Suppressor macrophage treated with lipopolysaccharide for 1 hour (primary cell): Measurements from ENCODE around the gene ORC4.

Experiments
- DNase-seq, 3 donors: peaks; one replicate each; pipeline ENCODE4 v3.0.0-alpha.2; 2020 to 2022

ORC4 gene

GRCh38 chr2:147927053-147927588 lies 93.4 kb downstream of the ORC4 start:
- no peak for DNase-seq

DNA sequence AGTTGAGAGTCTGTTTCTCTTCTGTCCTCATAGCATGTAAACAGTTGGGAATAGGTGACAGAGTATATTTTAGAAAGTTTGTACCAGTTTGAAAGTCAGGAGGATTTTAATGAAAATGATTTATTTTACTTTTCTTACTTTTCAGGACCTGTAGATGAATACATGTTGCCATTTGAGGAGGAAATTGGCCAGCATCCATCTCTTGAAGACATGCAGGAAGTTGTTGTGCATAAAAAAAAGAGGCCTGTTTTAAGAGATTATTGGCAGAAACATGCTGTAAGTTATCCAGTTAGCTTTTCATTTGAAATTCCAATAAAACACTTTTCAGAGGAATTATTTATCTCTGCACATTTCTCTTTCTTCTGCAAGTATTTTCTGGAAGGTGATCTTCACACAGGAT lies 94.7 kb downstream of the ORC4 start:
- no peak for DNase-seq

- no peak for DNase-seq
Observed at GRCh38 chr2:147924647-147925046, 95.9 kb downstream of the ORC4 start.

DNA sequence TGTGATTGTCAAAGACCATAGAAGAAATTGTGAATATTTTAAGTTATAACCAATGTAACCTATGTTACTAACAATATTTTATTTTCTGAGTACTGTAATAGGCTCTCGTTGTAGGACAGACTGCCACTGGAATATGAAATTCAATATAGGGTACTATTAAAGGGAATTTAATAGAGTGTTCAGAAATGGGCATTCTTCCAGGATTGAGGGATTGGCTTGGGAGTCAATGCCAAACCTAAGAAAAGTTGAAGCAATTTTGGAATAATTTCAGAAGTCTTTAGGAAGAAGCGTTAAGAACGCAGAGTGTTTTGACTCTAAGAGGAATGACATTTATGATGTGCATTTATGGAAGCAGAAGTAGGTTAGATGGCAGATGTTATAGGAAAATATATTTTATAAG lies 96.7 kb downstream of the ORC4 start:
- DNase-seq = no peak

DNA sequence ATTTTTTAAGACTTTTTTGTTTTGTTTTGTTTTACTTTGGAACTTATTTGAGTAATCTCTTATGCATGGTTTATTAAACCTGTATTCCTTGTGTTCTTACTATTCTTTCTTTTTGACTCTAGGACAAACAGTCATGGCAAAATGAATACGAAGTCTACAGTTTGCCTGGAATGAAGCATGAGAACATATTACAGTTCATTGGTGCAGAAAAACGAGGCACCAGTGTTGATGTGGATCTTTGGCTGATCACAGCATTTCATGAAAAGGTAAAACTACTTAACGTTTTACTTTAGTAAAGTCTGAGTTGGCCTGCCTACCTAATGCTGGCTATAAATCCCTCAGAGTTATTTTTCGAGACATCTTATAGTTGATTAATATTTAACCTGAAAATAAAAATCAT lies 103.4 kb downstream of the ORC4 start:
- no peak for DNase-seq

DNA sequence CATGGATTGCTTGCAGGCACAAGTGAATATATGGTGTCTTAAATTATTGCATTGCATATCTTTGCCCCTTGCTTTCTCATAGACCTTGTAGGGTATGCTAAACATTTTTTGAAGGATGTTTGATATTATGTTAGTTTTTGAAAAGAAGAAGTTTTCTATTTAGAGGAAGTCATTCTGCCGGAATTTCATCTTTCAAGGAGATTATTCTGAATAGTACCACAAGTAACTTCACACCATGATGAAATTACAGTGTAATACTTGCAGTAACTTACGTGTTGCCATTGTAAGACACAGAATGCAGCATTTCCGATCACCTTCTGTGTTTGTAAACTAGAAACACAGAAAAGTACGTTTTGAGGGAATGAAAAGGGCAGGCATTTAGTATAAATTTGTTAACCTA lies 103.8 kb downstream of the ORC4 start:
- DNase-seq = peak in 1 of 3 donors; percentile 49

DNA sequence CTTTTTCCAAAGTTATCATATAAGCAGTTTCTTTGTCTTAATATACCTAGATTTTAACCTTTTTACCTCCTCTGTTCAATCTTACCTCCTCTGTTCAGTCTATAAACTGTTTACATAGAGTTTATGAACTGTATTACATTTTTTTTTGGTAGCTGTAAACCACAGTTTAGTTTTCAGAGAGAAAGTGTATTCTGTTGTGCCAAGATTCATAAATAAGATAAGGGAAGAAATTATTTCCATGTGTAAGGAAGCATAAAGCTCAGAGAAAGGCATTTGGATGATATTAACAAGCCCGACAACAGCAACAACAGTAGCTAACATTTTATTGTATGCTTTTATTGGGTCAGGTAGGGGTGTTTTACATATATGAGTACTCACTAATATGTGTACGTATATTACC lies 104.5 kb downstream of the ORC4 start:
- no peak for DNase-seq

- peak; percentile 36 to 41 (median 39) for DNase-seq
Observed at GRCh38 chr2:147913701-147914480, 106.6 kb downstream of the ORC4 start.

GRCh38 chr2:147910990-147911473 lies 109.5 kb downstream of the ORC4 start:
- DNase-seq = peak; percentile 70 to 89 (median 79)

DNA sequence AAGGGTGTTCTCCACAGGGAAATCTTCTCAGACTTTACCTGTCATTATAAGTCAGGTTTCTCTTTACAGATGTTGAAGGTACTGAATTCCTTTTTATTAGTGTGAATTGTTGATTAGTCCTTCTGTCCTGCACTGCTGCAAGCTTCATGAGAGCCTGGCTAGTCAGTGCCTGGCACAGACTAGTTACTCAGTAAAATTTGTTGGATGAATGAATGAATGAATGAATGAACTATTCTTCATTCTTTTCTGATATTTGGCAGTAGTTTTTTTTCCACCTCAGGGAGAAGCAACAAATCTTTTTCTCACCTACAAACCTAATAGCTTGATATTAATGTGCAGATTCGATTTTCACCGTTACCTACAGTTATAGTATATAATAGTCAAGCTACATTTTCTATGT lies 111.4 kb downstream of the ORC4 start:
- no peak for DNase-seq

- no peak for DNase-seq
Observed at GRCh38 chr2:147904051-147904450, 116.5 kb downstream of the ORC4 start.

DNA sequence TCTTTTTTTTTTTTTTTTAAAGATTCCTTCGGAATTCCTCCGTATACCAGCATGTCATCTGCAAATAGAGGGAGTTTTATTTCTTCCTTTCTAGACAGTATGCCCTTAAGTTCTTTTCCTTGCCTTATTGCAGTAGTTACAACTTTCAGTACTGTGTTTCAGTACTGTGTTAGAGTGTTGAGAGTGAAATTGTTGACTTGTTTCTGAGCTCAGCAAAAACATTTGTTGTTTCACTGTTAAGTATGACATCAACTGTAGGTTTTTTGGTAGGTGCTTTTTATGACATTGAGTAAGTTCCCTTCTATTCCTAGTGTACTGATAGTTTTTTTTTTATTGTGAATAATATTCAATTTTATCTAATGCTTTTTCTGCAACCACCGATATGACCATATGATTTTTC lies 131.9 kb downstream of the ORC4 start:
- DNase-seq = peak; percentile 28 to 65 (median 62)

- DNase-seq = no peak
Observed at GRCh38 chr2:147886136-147886535, 134.4 kb downstream of the ORC4 start.

GRCh38 chr2:147884830-147885229 lies 135.7 kb downstream of the ORC4 start:
- no peak for DNase-seq

- DNase-seq = no peak
Observed at GRCh38 chr2:147882631-147883030, 137.9 kb downstream of the ORC4 start.
